K562 (cell line): Measurements from ENCODE around the gene ZFP3. TPM values are rescaled to one million over a fixed set of nuclear protein-coding genes. Genes with fewer than 3 reads are reported as not detected.

Experiments
- ATAC-seq: fragments of 200-7000 bp; cut with Tn5 transposase; 3 replicates; pipeline ENCODE4 v1.9.1; 2020; ENCODE audit warnings: moderate library complexity
- BruUV-seq: library from RNA; stranded (reverse); fragments of 400-500 nt; replicated peaks from 2 replicates; lab custom pipeline; 2021; lab: Mats Ljungman, UMichigan
- CTCF ChIA-PET: fragments of 300-600 bp; formaldehyde crosslinking; extraction: SDS; loops from one replicate; lab custom pipeline; 2021; ENCODE audit warnings: low intra/inter-chr PET ratio; lab: Yijun Ruan, JAX
- POLR2A ChIA-PET: fragments of 300-600, 350-650 bp; sonication (Branson Sonifier 250); formaldehyde crosslinking; extraction: SDS; loops from one replicate; lab custom pipeline; 2021; ENCODE audit warnings: antibody characterized with exemption, inconsistent platforms; lab: Yijun Ruan, JAX
- DNase-seq, 4 experiments: peaks; one replicate each; pipeline versions ENCODE4 v3.0.0 to v3.0.0-alpha.2; 2011 to 2018; ENCODE audit warnings: low spot score in 3 of 4, mixed read lengths in 3 of 4; ENCODE audit errors: extremely low read depth in 1 of 4
- FAIRE-seq: peaks from 2 replicates; lab custom pipeline; 2011; peaks lifted over from hg19 to GRCh38; lab: Jason Lieb, UNC
- H2AFZ ChIP-seq: 2 replicates; pipeline ENCODE4 v1.6.0; 2011; ENCODE audit warnings: low read depth, low read length, control low read depth, inconsistent platforms
- H3K27ac ChIP-seq: fragments of 200-600 bp; 3 replicates; pipeline ENCODE4 v1.8.0; 2011; ENCODE audit warnings: low read depth, mild to moderate bottlenecking, control low read depth, inconsistent platforms, low read length, moderate library complexity, mixed read lengths; ENCODE audit errors: extremely low read depth
- H3K27me3 ChIP-seq, 2 experiments: fragments of 300-600 bp in 1 of 2; 2 replicates in 1 of 2; 3 replicates in 1 of 2; pipeline versions ENCODE4 v1.6.0 to v1.8.0; 2011; ENCODE audit warnings: inconsistent platforms in 2 of 2, low read length in 2 of 2, mild to moderate bottlenecking in 1 of 2, mixed read lengths in 1 of 2, moderate library complexity in 1 of 2; ENCODE audit not compliant: control insufficient read depth in 2 of 2, insufficient read depth in 2 of 2
- H3K36me3 ChIP-seq: fragments of 300-600 bp; 3 replicates; pipeline ENCODE4 v1.8.0; 2011; ENCODE audit warnings: mild to moderate bottlenecking, low read length, inconsistent platforms; ENCODE audit not compliant: control insufficient read depth, insufficient read depth
- H3K4me1 ChIP-seq, 2 experiments: fragments of 200-600 bp in 1 of 2; replicated peaks in 1 of 2; 2 replicates in 1 of 2; 3 replicates in 1 of 2; pipeline versions ENCODE4 v1.5.1 to v1.8.0; 2011; ENCODE audit warnings: inconsistent platforms in 2 of 2, low read length in 2 of 2, mild to moderate bottlenecking in 1 of 2, mixed read lengths in 1 of 2, moderate library complexity in 1 of 2; ENCODE audit not compliant: control insufficient read depth in 2 of 2, insufficient read depth in 2 of 2
- H3K4me2 ChIP-seq: 2 replicates; pipeline ENCODE4 v1.6.1; 2011; ENCODE audit warnings: low read length, control low read depth, inconsistent platforms, mixed read lengths; ENCODE audit not compliant: insufficient read depth
- H3K4me3 ChIP-seq: fragments of 200-600 bp; sonication (generic), shearing (Covaris generic); 2 replicates; pipeline ENCODE4 v1.5.1; 2016; ENCODE audit warnings: control low read depth, inconsistent platforms
- H3K79me2 ChIP-seq: fragments of 200-600 bp; 3 replicates; pipeline ENCODE4 v1.8.0; 2011; ENCODE audit warnings: low read length, inconsistent platforms; ENCODE audit not compliant: control insufficient read depth, insufficient read depth
- H3K9ac ChIP-seq, 2 experiments: 2 replicates each; pipeline versions ENCODE4 v1.6.0 to v1.6.1; 2011; ENCODE audit warnings: low read depth in 2 of 2, low read length in 2 of 2, control low read depth in 1 of 2, inconsistent platforms in 1 of 2, mild to moderate bottlenecking in 1 of 2, mixed read lengths in 1 of 2; ENCODE audit not compliant: insufficient read depth in 1 of 2
- H3K9me1 ChIP-seq: one replicate; pipeline ENCODE4 v1.6.0; 2011; ENCODE audit warnings: inconsistent platforms, mild to moderate bottlenecking, low read length, moderate library complexity; ENCODE audit not compliant: control insufficient read depth, insufficient read depth
- H3K9me3 ChIP-seq: replicated peaks from 2 replicates; pipeline ENCODE4 v1.5.1; 2011; ENCODE audit warnings: low read depth, low read length, inconsistent platforms; ENCODE audit not compliant: control insufficient read depth, insufficient read depth
- H4K20me1 ChIP-seq: replicated peaks from 2 replicates; pipeline ENCODE4 v1.6.1; 2011; ENCODE audit warnings: low read length, inconsistent platforms, mixed read lengths; ENCODE audit not compliant: control insufficient read depth, insufficient read depth
- BMI1 ChIP-seq: fragments of 150-350 bp; IDR thresholded peaks from 2 replicates; pipeline ENCODE4 v1.6.1; 2014; ENCODE audit warnings: low read length
- CTCFL ChIP-seq: IDR thresholded peaks from 2 replicates; pipeline ENCODE4 v1.6.1; 2011; ENCODE audit warnings: borderline replicate concordance, low read depth, mild to moderate bottlenecking, moderate library complexity, low read length; ENCODE audit not compliant: insufficient read depth, poor library complexity, severe bottlenecking
- MGA ChIP-seq: fragments of 450-650 bp; IDR thresholded peaks from 2 replicates; pipeline ENCODE4 v1.6.1; 2016; ENCODE audit warnings: mild to moderate bottlenecking, moderate library complexity
- NR2F6 ChIP-seq: fragments of 450-650 bp; formaldehyde crosslinking; IDR thresholded peaks from 2 replicates; pipeline ENCODE4 v1.4.0; 2020; ENCODE audit warnings: mild to moderate bottlenecking
- TSHZ1 ChIP-seq: fragments of 250-450 bp; sonication (Bioruptor Pico); IDR thresholded peaks from 2 replicates; pipeline ENCODE4 v1.4.0; 2020; ENCODE audit warnings: mild to moderate bottlenecking, moderate library complexity
- WGBS: fragments of 100-300 bp; shearing (Covaris generic); methylation state at CpG from one replicate; pipeline ENCODE4 v1.1.6; 2016; ENCODE audit warnings: low coverage, mixed read lengths; ENCODE audit not compliant: insufficient coverage; ENCODE audit errors: missing lambda C conversion rate; 5-methylcytosine and 5-hydroxymethylcytosine counted together
- in situ Hi-C: fragments of 300-500 bp; cut with MboI; formaldehyde crosslinking; loops from 4 replicates; pipeline ENCODE4 v1.15.0; 2018; ENCODE audit warnings: inconsistent platforms, mixed read lengths
- intact Hi-C: fragments of 100-400 bp; cut with micrococcal nuclease; formaldehyde crosslinking; loops from 2 replicates; pipeline ENCODE4 v1.14.2; 2022
- polyA plus RNA-seq, 8 experiments: library from polyadenylated mRNA; depleted of rRNA in 4 of 8; stranded (reverse) in 5 of 8; unstranded in 3 of 8; fragments of >200 nt; fragmentation: Nextera tagmentation in 2 of 8; fragmentation: Illumina TruSeq in 1 of 8; extraction: Ambion mirVana in 2 of 8; extraction: Trizol in 1 of 8; gene quantifications; 2 replicates each; pipeline versions ENCODE4 v1.2.1 to v1.2.3, GENCODE V29; 2011 to 2014; ENCODE audit warnings: inconsistent platforms in 1 of 8, missing spikeins in 1 of 8
- total RNA-seq, 7 experiments: library from RNA; depleted of rRNA in 6 of 7; stranded (reverse); fragments of >200 nt in 6 of 7; fragmentation: Illumina TruSeq in 2 of 7; extraction: Trizol in 2 of 7; gene quantifications; 2 replicates each; pipeline versions ENCODE4 v1.2.1 to v1.2.3, GENCODE V29; 2011 to 2021; ENCODE audit warnings: low replicate concordance in 1 of 7

Gene ZFP3
- total and polyA plus RNA-seq, 9 of the 15 experiments (the other 6 are each of a cell fraction or from before 2014, with no cell fraction given), result 0.04 TPM; not detected in 8

- in situ Hi-C loops, result no loop called here
- BruUV-seq, result no TSS peak
- TF ChIP-seq BMI1, result no peak
- TF ChIP-seq TSHZ1 (CRISPR knock-in tag), result no peak
- no peak for TF ChIP-seq NR2F6
- TF ChIP-seq MGA, result no peak
- no peak for TF ChIP-seq CTCFL
Observed at GRCh38 chr17:5127910-5128309, 49.6 kb downstream of the ZFP3 start.

More at GRCh38 chr17:5127910-5128309, 49.6 kb downstream of the ZFP3 start:
- Histone ChIP-seq H3K27ac (no peak overlapping the region), H3K4me3 (no peak overlapping the region), H2AFZ (no peak overlapping the region), H3K4me1 (no peaks in the 10 kb centered on the region), H3K79me2 (no peaks in the 10 kb centered on the region), H4K20me1 (no peaks in the 10 kb centered on the region), H3K27me3 (peaks cover 0 to 33% of the 10 kb centered on the region in 2 experiments; a peak in 3 of 5 replicates), H3K36me3 (no peaks in the 10 kb centered on the region), H3K9ac (no peak overlapping the region), H3K4me2 (no peak overlapping the region), H3K9me3 (no peaks in the 10 kb centered on the region), H3K9me1 (no peaks in the 10 kb centered on the region)
- 9% methylated on average over 3 of the region's 4 CpGs for WGBS
- ChIA-PET POLR2A (interaction anchor here (0.5 kb wide), 1 partner anchor 1041 kb away, joined by 3 read pairs; no protein-coding TSS in a partner anchor), CTCF (no interaction called here)
- intact Hi-C loops, result no loop called here
- no peak for DNase-seq
- ATAC-seq, result no peak
- FAIRE-seq, result no peak
